NCI-H1092 treated with DMSO at 0.1 percent for 48 hours (cell line): ENCODE results near the gene OGFRL1.
"Not testable (repeated sequence)": the region's sequence is repeated elsewhere in the genome, so short reads cannot be mapped to it uniquely, and the experiment has no call there.

Experiments
- DNase-seq: peaks from one replicate; lab custom pipeline; 2025; lab: John Stamatoyannopoulos, UW

OGFRL1 gene

GRCh38 chr6:71288228-71289038, at the start of gene OGFRL1:
TSS of gene OGFRL1 (plus strand) at chr6:71288811. CDS start at chr6:71288937, 126 bp downstream.
- DNase-seq = peak; percentile 57

DNA sequence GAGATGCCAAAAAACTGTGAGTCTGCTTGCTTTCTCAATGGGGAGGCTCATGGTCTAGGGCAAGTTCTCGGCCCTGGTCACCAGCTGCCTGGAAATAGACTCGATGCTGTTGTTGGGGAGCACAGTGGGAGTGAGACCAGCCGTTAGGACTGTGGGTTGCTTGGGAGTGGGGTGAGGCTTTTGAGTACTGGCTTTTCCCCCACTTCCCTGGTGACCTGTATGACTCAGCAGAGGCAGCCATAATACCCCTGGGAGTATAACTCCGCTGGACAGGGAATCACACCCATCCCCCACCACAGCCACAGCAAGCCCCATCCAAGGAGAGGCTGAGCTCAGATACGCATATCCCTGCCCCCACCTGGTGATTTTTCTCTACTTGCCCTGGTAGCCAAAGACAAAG, 48.9 kb upstream of the OGFRL1 start:
- no peak for DNase-seq

GRCh38 chr6:71245265-71246049, 43.2 kb upstream of the OGFRL1 start:
- no peak for DNase-seq

- DNase-seq = no peak
These were observed 42.0 kb upstream of the OGFRL1 start for GRCh38 chr6:71246596-71246995.

- DNase-seq = no peak
These were observed 40.3 kb upstream of the OGFRL1 start for GRCh38 chr6:71248306-71248765.

GRCh38 chr6:71248878-71249544, 39.6 kb upstream of the OGFRL1 start:
- no peak for DNase-seq

DNA sequence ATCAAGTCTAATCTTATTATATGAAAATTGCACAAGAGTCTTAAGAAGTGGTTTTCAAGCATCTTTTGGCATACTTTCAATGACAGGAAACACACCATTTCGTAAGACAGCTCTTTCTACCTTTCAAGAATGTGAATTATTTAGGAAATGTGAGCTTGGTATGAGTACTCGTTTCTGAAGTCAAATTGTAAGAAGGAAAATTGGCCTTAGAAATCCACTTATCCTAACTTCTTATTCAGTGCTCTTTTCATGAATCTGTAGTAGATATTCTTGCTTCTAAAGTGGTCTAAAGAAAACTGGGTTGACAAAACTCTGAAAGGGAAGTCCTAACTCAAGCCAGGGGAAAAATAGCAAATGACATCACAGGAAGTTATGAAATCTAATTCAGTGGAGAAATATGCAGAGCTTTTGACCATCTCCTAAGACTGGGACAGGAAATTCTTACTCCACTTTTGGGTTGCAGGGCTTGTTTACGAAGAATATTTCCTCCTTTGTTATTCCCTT, 38.5 kb upstream of the OGFRL1 start:
- no peak for DNase-seq

- DNase-seq = no peak
These were observed 36.2 kb upstream of the OGFRL1 start for GRCh38 chr6:71252410-71252809.

GRCh38 chr6:71252960-71253359, 35.7 kb upstream of the OGFRL1 start:
- DNase-seq = no peak

DNA sequence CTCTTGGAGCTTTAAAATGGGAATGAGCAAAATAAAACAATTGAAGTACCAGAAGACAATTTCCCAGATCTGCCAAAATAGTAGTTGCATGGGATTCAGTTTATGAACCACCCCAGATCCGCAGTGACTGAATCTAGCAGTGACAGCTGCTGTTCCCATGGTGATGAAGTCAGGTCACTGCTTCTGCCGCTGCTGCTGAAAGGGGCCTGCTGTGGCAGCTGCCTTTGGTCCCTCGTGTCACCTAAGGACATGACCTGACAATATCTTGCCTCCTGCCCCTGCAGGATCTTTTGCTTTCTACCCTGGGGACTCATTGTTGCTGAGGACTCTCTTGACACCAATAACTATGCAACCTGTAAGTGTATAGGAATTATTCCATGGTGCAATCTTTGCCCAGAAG, 34.3 kb upstream of the OGFRL1 start:
- DNase-seq = no peak

GRCh38 chr6:71258078-71258866, 30.3 kb upstream of the OGFRL1 start:
- no peak for DNase-seq

DNA sequence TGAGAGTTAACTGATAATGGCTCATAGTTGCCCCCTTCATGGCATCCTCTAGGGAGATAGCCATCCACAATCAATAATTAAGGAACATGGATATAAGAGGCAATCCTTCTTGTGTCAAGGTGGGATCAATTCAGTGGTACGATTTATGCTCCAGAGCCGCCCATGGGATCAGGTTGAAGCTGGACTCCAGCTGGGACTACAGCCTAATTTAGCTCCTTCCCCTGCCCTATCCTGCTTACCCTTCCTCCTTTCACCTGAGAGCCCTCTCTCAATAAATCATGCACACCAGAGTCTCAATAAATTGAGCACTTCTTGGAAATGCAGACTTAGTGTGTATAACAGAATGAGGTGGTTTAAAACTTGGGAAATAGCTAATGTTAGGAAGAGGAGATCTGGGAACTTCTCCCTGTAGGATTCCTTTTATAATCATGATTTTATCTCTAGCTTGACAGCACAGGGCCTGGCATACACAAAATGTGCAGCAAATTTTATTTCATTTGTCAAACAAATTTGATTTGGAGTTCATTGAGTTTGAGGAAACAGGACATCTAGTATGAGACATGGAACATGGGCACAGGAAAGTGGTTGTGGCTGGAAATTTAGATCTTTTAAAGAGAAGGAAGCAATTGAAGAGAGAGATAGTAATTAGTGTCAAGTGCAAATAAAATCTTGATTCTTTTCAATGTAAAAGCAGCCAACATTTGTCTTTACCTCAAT, 28.6 kb upstream of the OGFRL1 start:
- DNase-seq = no peak

GRCh38 chr6:71262914-71263313, 25.7 kb upstream of the OGFRL1 start:
- DNase-seq = no peak

- not testable (repeated sequence) for DNase-seq
These were observed 22.2 kb upstream of the OGFRL1 start for GRCh38 chr6:71266392-71266791.

GRCh38 chr6:71268735-71269437, 19.7 kb upstream of the OGFRL1 start:
- DNase-seq = no peak

DNA sequence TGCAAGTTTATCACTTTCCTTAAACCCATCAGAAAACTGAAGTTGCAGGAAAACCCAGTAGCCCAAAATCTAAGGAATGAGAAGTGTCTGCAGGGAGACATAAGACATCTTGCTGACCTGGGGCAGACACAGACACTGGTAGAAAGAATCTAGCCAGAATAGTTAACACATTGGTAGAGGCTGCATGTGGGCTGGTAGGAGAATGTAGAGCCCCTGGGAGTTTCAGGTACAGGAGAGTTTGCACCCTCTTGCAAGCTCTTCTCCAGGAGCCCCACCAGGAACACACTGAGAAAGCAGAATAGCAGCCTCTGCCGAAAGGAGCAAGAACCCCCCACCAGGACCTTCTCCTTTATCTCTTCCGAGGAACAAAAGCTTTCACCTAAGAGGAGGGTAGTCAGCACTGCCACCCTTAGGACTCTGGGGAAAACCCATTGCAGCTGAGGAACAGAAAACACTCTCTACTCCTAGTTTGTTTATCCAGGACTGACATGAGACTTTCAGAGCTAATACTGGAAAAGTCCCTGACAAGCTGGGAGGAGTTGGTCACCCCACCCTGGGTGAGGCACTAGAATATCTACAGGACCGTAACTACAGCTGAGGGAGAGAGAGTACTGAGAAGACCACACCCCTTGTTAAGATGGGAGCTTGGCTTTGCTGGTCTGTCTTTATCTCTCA, 10.5 kb upstream of the OGFRL1 start:
- no peak for DNase-seq

DNA sequence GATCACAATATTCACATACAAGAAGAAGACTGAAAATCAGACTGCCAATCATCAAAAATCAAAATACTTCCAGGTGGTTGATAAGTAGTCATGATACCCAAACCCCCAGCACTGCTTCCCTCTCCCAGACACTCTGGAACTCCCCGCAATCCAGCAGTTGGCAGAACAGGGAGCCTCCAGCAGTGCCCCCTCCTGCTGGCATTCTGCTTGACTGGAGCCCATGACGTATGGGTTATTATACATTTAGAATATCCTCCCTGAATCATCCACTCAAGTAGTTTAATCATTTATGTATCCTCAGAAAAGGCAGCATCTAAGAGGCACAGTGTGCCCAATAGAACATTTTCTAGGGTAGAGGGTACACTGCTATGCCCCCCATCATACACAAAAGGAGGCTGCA, 9.3 kb upstream of the OGFRL1 start:
- DNase-seq = no peak

- no peak for DNase-seq
These were observed 8.9 kb upstream of the OGFRL1 start for GRCh38 chr6:71279740-71280139.

DNA sequence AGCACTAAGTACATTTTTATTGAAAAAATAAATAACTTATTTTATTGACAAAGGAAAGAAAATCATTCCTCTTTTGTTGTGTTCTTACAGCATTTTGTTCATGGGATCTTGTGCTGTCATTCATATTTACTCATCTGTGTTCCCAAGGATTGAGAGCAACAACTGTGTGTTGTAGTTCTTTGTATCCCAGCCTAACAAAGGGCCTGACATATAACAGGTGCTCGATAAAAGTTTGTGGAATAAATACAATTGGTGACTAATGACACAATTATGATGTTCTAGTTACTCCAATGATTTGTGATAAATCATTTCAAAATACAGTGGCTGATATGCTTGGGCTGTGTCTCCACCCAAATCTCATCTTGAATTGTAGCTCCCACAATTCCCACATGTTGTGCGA, 7.9 kb upstream of the OGFRL1 start:
- no peak for DNase-seq

- no peak for DNase-seq
These were observed 3.8 kb upstream of the OGFRL1 start for GRCh38 chr6:71284785-71285184.
